NCI-H2196 (cell line): ENCODE measurements around the gene RALGDS.
A peak's percentile ranks its signal among the peaks of the same experiment; 100 is the strongest.
"Not testable (repeated sequence)": the region's sequence is repeated elsewhere in the genome, so short reads cannot be mapped to it uniquely, and the experiment has no call there.

Experiments
- DNase-seq: peaks from one replicate; lab custom pipeline; 2025; ENCODE audit not compliant: unreplicated experiment; lab: John Stamatoyannopoulos, UW

Gene RALGDS

DNA sequence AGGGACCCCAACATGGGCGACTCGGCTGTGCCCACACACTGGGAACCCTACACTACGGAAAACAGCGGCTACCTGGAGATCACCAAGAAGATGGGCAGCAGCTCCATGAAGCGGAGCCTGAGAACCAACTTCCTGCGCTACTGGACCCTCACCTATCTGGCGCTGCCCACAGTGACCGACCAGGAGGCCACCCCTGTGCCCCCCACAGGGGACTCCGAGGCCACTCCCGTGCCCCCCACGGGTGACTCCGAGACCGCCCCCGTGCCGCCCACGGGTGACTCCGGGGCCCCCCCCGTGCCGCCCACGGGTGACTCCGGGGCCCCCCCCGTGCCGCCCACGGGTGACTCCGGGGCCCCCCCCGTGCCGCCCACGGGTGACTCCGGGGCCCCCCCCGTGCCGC is 50.1 kb downstream of the RALGDS start:
- DNase-seq: not testable (repeated sequence)

DNA sequence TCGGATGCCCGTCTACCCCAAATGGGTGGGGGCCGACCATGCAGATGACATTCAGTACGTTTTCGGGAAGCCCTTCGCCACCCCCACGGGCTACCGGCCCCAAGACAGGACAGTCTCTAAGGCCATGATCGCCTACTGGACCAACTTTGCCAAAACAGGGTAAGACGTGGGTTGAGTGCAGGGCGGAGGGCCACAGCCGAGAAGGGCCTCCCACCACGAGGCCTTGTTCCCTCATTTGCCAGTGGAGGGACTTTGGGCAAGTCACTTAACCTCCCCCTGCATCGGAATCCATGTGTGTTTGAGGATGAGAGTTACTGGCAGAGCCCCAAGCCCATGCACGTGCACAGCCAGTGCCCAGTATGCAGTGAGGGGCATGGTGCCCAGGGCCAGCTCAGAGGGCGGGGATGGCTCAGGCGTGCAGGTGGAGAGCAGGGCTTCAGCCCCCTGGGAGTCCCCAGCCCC is 50.5 kb downstream of the RALGDS start:
- not testable (repeated sequence) for DNase-seq

DNA sequence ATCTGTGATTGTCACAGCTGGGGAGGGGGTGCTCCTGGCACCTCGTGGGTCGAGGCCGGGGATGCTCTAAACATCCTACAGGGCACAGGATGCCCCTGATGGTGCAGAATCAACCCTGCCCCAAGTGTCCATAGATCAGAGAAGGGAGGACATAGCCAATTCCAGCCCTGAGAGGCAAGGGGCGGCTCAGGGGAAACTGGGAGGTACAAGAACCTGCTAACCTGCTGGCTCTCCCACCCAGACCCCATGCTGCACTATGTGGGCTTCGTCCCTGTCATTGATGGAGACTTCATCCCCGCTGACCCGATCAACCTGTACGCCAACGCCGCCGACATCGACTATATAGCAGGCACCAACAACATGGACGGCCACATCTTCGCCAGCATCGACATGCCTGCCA is 52.6 kb downstream of the RALGDS start:
- DNase-seq: not testable (repeated sequence)

GRCh38 chr9:133067813-133068212 is 53.2 kb downstream of the RALGDS start:
- DNase-seq: no peak

DNA sequence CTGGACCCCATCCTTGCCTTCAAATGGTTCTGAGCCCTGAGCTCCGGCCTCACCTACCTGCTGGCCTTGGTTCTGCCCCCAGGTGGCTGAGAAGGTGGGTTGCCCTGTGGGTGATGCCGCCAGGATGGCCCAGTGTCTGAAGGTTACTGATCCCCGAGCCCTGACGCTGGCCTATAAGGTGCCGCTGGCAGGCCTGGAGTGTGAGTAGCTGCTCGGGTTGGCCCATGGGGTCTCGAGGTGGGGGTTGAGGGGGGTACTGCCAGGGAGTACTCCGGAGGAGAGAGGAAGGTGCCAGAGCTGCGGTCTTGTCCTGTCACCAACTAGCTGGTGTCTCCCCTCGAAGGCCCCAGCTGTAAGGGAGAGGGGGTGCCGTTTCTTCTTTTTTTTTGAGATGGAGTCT is 54.0 kb downstream of the RALGDS start:
- no peak for DNase-seq

GRCh38 chr9:133066181-133066983 is 54.7 kb downstream of the RALGDS start:
- DNase-seq: no peak

DNA sequence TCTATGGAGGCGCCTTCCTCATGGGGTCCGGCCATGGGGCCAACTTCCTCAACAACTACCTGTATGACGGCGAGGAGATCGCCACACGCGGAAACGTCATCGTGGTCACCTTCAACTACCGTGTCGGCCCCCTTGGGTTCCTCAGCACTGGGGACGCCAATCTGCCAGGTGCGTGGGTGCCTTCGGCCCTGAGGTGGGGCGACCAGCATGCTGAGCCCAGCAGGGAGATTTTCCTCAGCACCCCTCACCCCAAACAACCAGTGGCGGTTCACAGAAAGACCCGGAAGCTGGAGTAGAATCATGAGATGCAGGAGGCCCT is 56.0 kb downstream of the RALGDS start:
- no peak for DNase-seq

GRCh38 chr9:133064241-133065069 is 56.6 kb downstream of the RALGDS start:
- no peak for DNase-seq

DNA sequence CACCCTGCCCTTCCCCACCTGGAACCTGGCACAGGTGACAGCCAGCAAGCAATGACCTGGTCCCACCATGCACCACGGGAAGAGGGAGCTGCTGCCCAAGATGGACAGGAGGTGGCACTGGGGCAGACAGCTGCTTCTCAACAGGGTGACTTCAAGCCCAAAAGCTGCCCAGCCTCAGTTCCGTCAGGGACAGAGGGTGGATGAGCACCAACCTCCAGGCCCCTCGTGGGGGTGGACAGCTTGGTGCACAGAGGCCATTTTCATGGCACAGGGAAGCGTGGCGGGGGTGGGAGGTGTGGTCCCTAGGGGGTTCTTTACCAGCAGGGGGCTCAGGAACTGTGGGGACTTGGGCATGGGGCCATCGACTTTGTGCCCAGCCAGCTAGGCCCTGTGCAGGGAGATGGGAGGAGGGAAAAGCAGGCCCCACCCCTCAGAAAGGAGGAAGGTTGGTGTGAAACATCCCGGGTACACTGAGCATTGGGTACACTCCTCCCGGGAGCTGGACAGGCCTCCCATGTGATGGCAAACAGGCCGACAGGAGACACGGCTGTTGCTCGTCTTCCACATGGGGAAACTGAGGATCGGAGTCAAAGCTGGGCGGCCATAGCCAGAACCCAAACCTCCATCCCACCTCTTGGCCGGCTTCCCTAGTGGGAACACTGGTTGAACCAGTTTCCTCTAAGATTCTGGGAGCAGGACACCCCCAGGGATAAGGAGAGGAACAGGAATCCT is 57.4 kb downstream of the RALGDS start:
- no peak for DNase-seq

- no peak for DNase-seq
These were observed 57.9 kb downstream of the RALGDS start for GRCh38 chr9:133063159-133063499.

GRCh38 chr9:133062569-133062968 is 58.5 kb downstream of the RALGDS start:
- not testable (repeated sequence) for DNase-seq

GRCh38 chr9:133061764-133062145 is 59.3 kb downstream of the RALGDS start, which contains the start of gene CEL:
Gene CEL, plus strand, starts transcription at chr9:133061981. Its CDS starts 22 bp downstream, at chr9:133062003.
- DNase-seq: peak; percentile 18

- DNase-seq: peak; percentile 7
These were observed 59.8 kb downstream of the RALGDS start for GRCh38 chr9:133061019-133061763.

GRCh38 chr9:133060417-133060841 is 60.6 kb downstream of the RALGDS start:
- no peak for DNase-seq

DNA sequence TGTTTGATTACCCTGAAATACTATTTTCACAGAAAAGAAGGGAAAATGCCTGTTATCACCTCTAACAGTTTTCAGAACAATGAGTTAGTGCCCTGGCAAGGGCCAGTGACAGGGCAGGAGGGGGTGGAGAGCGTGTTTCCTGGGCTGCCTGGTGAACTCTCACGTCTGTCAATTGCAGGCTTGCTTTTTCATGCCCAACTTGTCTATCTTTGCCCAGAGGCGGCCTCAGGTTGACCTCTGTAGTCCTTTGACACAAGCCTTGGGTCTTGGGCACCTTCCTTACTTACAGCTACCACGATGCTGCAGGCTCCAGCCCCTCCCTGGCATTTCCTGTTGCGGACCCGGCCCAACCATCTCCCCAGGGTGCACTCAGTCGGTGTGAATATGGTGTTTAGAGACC is 61.4 kb downstream of the RALGDS start:
- DNase-seq: no peak

- DNase-seq: no peak
These were observed 62.3 kb downstream of the RALGDS start for GRCh38 chr9:133058550-133059320.

DNA sequence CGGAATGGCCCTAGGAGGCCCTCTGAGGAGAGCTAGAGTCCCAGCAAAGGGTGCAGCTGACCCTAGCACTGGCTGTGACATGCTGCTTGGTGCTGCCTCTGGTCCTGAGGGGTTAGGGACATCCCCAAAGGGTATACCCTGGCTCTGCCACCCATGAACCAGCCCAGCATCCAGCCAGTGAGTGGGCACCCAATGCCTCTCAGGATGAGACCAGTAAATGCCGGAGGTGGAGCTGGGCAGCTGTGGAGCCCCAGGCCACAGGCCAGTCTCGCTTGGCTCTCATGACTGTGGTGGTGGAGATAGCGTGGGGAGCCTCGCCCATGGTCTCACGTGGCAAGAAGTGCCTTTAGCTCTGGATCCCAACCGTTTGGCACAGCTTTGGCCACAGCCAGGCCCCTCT is 63.0 kb downstream of the RALGDS start:
- DNase-seq: no peak

GRCh38 chr9:133057553-133057952 is 63.5 kb downstream of the RALGDS start:
- DNase-seq: no peak

DNA sequence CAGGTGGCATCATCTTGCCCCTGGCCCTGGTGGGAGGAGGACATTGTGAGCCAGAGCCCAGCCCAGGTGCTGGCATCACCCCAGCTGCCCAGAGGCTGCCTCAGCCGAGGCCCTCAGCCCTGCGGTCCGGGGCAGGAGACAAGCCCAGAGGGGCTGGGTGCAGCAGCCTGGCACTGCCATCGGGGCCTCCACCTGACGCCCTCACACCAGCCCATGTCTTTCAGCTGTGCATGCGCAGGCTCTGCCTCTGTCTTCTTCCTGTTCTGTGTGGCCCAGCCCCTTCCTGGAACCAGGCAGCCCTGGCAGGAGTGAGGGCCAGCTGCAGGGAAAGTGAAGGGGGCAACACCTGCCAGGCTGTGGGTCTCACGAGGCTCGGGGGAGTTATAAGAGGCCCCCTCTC is 64.0 kb downstream of the RALGDS start:
- no peak for DNase-seq

- no peak for DNase-seq
These were observed 64.5 kb downstream of the RALGDS start for GRCh38 chr9:133056533-133056932.
